GM12878 (cell line): ENCODE measurements around the gene PPDPF.

Source experiments
- BHLHE40 ChIP-seq, 2 experiments: fragments of 450-650 bp in 1 of 2; IDR thresholded peaks; 2 replicates each; pipeline ENCODE4 v1.6.1; 2011 to 2017; ENCODE audit warnings: low read depth in 2 of 2, borderline replicate concordance in 1 of 2, improper control_type of control experiment in 1 of 2, low read length in 1 of 2, mild to moderate bottlenecking in 1 of 2
- CTCF ChIP-seq, 3 experiments: IDR thresholded peaks in 2 of 3; conservative IDR thresholded peaks in 1 of 3; 2 replicates each; pipeline ENCODE4 v1.5.1; 2011; ENCODE audit warnings: low read depth in 3 of 3, low read length in 3 of 3, mild to moderate bottlenecking in 3 of 3, control low read depth in 2 of 3, moderate library complexity in 2 of 3, inconsistent platforms in 1 of 3, mixed read lengths in 1 of 3; ENCODE audit not compliant: control insufficient read depth in 2 of 3, insufficient read depth in 1 of 3; ENCODE audit errors: extremely low read depth in 1 of 3
- POLR2AphosphoS5 ChIP-seq: IDR thresholded peaks from 2 replicates; pipeline ENCODE4 v1.6.1; 2011; ENCODE audit warnings: mild to moderate bottlenecking, low read length, inconsistent platforms
- SMC3 ChIP-seq: IDR thresholded peaks from 2 replicates; pipeline ENCODE4 v1.6.1; 2011; ENCODE audit warnings: low read length, improper control_type of control experiment, borderline replicate concordance
- TCF7 ChIP-seq: IDR thresholded peaks from 2 replicates; pipeline ENCODE4 v1.6.1; 2014; ENCODE audit warnings: antibody characterized with exemption, borderline replicate concordance
- TF ChIP-seq, protein P1 (sequence below): IDR thresholded peaks from 2 replicates; pipeline ENCODE4 v1.6.1; 2011; ENCODE audit warnings: low read depth, mild to moderate bottlenecking, low read length, moderate library complexity, borderline replicate concordance; ENCODE audit errors: extremely low read depth

DNA sequence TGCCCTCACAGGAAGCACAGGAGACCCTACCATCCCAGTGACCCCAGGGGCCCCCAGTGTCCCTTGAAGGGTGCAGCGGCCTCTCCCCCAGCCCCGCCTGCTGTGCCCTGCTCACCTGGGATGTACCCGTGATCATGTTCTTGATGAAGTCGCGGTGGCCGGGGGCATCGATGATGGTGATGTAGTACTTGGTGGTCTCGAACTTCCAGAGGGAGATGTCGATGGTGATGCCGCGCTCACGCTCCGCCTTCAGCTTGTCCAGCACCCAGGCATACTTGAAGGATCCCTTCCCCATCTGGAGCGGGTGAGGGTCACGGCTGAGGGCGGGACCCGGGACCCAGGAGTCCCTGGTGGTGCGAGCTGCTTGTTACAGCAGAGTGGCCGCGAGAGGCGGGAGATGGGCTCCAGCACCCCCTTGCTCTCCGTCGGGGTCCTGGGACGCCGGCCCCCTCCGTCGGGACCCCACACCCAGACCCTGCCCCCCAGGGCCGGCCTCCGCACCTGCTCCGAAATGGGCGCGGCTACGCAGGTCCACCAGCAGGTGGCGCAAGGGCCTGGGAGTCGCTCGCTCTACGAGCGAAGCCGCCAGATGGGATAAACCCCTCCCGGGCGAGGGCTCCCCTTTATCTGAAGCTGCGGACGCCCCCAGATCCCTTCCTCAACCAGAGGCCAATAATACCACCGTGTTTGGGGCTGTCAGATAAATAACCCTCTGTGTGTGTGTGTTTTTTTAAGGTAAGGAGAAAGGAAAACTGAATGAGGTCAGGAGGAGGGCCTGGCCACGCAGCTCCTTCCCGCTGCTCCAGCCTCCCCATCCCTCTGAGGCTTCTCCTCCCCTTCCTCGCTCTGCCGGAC, 24.6 kb upstream of the PPDPF start:
- no peak for TF ChIP-seq TCF7
- peak; percentile 80 to 92 (median 86) for TF ChIP-seq CTCF (IDR thresholded peaks at IDR 0.05 in 2 of 3, conservative IDR thresholded peaks at IDR 0.05 in 1 of 3; ENCODE audit: control insufficient read depth in 2 of 3, extremely low read depth in 1 of 3, insufficient read depth in 1 of 3, low read depth in 3 of 3, low read length in 3 of 3)
- peak in 1 of 2 experiments; percentile 38; a peak in 1 of 4 replicates for TF ChIP-seq BHLHE40 (IDR thresholded peaks at IDR 0.05; ENCODE audit: borderline replicate concordance in 1 of 2, low read depth in 2 of 2, low read length in 1 of 2)
- TF ChIP-seq, protein P1, sequence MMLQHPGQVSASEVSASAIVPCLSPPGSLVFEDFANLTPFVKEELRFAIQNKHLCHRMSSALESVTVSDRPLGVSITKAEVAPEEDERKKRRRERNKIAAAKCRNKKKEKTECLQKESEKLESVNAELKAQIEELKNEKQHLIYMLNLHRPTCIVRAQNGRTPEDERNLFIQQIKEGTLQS = no peak
- peak; percentile 71; the same call in 1 of the 2 replicates for TF ChIP-seq SMC3
- no peak for TF ChIP-seq POLR2AphosphoS5
